Measurements from ENCODE around the gene SPRR5. TPM values are rescaled to one million over a fixed set of nuclear protein-coding genes. Genes with fewer than 3 reads are reported as not detected.

Gene SPRR5
- total and polyA plus RNA-seq, 12 donors, result not detected

GRCh38 chr1:152983743-152984142, 36.7 kb downstream of the SPRR5 start, which contains the start of gene SPRR1A:
Gene SPRR1A (plus strand): TSS chr1:152984081. CDS start chr1:152985231, 1,150 bp downstream.
- Histone ChIP-seq H3K36me3 (no peaks in the 10 kb centered on the region), H3K4me1 (no peaks in the 10 kb centered on the region), H3K4me3 (no peak within 1 kb of the TSS), H3K27ac (no peak within 1 kb of the TSS), H3K27me3 (peaks cover 0 to 11% (median 4%) of the 10 kb centered on the region in 7 donors), H3K9me3 (peaks cover 0 to 5% (median 0%) of the 10 kb centered on the region in 11 donors)
- WGBS, 2 donors, result 77 to 81% methylated on average over 3 of the region's 3 CpGs
- intact Hi-C loops (cut with DNase I), result no loop called here
- no peak for DNase-seq
- TF ChIP-seq CTCF (IDR thresholded peaks at IDR 0.05), result no peak
- no peak for ATAC-seq

- no peak overlapping the region for H3K4me3 ChIP-seq
- no peak overlapping the region for H3K27ac ChIP-seq
- no peaks in the 10 kb centered on the region for H3K4me1 ChIP-seq
- peaks cover 0 to 5% (median 0%) of the 10 kb centered on the region in 11 donors for H3K9me3 ChIP-seq
- H3K36me3 ChIP-seq, result no peaks in the 10 kb centered on the region
- peaks cover 0 to 11% (median 0%) of the 10 kb centered on the region in 7 donors for H3K27me3 ChIP-seq
- intact Hi-C loops (cut with DNase I), result no loop called here
- no peak for DNase-seq
- no peak for TF ChIP-seq CTCF (IDR thresholded peaks at IDR 0.05)
- ATAC-seq, result no peak
- 83 to 87% methylated on average over 2 of the region's 2 CpGs for WGBS, 2 donors
Observed at GRCh38 chr1:152986578-152986977, 39.6 kb downstream of the SPRR5 start.

GRCh38 chr1:152993186-152993585, 46.2 kb downstream of the SPRR5 start:
- no peaks in the 10 kb centered on the region for H3K4me1 ChIP-seq
- no peak for ATAC-seq
- no peaks in the 10 kb centered on the region for H3K36me3 ChIP-seq
- H3K4me3 ChIP-seq, result no peak overlapping the region
- intact Hi-C loops (cut with DNase I), result no loop called here
- WGBS, 2 donors, result 70 to 77% methylated on average over 6 of the region's 6 CpGs
- no peak for DNase-seq
- no peak overlapping the region for H3K27ac ChIP-seq
- no peak for TF ChIP-seq CTCF (IDR thresholded peaks at IDR 0.05)
- H3K9me3 ChIP-seq, result peaks cover 0 to 16% (median 3%) of the 10 kb centered on the region in 11 donors
- no peaks in the 10 kb centered on the region for H3K27me3 ChIP-seq

- TF ChIP-seq CTCF (IDR thresholded peaks at IDR 0.05), result no peak
- Histone ChIP-seq H3K4me1 (no peaks in the 10 kb centered on the region), H3K36me3 (no peaks in the 10 kb centered on the region), H3K9me3 (peaks cover 0 to 16% (median 3%) of the 10 kb centered on the region in 11 donors), H3K27me3 (no peaks in the 10 kb centered on the region), H3K27ac (no peak overlapping the region), H3K4me3 (no peak overlapping the region)
- intact Hi-C loops (cut with DNase I), result no loop called here
- DNase-seq (no peak), ATAC-seq (no peak)
- WGBS, 2 donors, result 27 to 33% methylated on average over 1 of the region's 1 CpG
Observed at GRCh38 chr1:152995842-152996241, 48.8 kb downstream of the SPRR5 start.
